VCaP (cell line): ENCODE measurements around the gene PRKG1.

ENCODE experiments used
- H3K27ac ChIP-seq: fragments of 450-650 bp; 2 replicates; pipeline ENCODE4 v1.5.1; 2017
- CTCF ChIP-seq: fragments of 450-650 bp; conservative IDR thresholded peaks from 2 replicates; pipeline ENCODE4 v1.5.1; 2017; ENCODE audit warnings: mild to moderate bottlenecking, moderate library complexity

The PRKG1 gene

GRCh38 chr10:51117053-51117660 lies 42.9 kb downstream of the PRKG1 start:
- no peak for TF ChIP-seq CTCF

DNA sequence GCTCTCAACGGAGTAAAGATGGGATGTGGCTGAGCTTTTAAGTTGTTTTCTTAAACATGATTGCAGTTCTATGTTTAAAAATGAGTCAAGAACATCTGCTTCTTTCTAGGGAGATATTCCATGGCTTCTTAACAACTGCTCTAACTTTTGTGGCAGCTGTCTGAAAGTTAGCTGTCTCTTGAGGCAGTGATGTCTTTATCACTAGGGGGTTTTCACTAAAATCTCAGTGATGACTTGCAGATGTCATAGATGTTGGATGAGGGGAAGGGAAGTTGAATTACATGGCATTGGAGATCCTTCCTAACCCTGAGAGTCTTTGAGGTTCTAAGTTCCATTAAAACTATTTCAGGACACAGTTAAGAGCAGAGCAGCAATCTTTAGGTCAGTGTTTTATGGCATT lies 43.5 kb downstream of the PRKG1 start:
- H3K27ac ChIP-seq = no peak overlapping the region
- no peak for TF ChIP-seq CTCF

More at GRCh38 chr10:51117053-51117660, 42.9 kb downstream of the PRKG1 start:
- no peak overlapping the region for H3K27ac ChIP-seq

DNA sequence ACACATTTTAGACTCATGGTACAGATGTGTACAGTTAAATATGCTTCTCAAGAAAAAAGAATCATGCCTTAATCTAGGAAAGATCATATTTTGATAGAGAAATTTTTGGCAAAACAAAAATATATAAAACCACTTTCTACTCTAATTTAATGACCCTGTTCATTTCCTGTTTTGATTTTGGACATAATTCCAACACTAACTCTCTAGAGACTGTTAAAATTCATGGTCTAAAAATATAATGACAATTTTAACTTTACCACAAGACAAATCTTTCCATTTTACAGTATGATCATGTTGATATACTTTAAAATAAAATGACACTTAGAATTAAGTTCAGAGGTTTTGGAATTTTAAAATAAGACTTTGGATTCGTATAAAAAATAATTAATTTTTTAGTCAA lies 45.2 kb downstream of the PRKG1 start:
- TF ChIP-seq CTCF = no peak
- H3K27ac ChIP-seq = no peak overlapping the region

- TF ChIP-seq CTCF = no peak
Measured at GRCh38 chr10:51121861-51122260, 47.6 kb downstream of the PRKG1 start.

GRCh38 chr10:51124852-51125251 lies 50.6 kb downstream of the PRKG1 start:
- no peak overlapping the region for H3K27ac ChIP-seq
- no peak for TF ChIP-seq CTCF

More at GRCh38 chr10:51121861-51122260, 47.6 kb downstream of the PRKG1 start:
- no peak overlapping the region for H3K27ac ChIP-seq

DNA sequence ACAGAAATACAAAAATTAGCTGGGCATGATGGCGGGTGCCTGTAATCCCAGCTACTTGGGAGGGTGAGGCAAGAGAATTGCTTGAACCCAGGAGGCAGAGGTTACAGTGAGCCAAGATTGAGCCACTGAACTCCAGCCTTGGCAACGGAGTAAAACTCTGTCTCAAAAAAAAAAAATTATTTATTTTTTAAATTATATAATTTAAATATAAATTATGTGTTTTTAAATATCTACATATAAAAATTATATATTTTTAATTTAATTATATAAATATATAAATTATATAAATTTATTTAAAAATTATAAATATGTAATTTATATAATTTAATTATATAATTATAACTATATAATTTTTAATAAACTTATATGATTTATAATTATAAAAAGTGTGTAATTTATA lies 51.2 kb downstream of the PRKG1 start:
- TF ChIP-seq CTCF = no peak
- no peak overlapping the region for H3K27ac ChIP-seq

DNA sequence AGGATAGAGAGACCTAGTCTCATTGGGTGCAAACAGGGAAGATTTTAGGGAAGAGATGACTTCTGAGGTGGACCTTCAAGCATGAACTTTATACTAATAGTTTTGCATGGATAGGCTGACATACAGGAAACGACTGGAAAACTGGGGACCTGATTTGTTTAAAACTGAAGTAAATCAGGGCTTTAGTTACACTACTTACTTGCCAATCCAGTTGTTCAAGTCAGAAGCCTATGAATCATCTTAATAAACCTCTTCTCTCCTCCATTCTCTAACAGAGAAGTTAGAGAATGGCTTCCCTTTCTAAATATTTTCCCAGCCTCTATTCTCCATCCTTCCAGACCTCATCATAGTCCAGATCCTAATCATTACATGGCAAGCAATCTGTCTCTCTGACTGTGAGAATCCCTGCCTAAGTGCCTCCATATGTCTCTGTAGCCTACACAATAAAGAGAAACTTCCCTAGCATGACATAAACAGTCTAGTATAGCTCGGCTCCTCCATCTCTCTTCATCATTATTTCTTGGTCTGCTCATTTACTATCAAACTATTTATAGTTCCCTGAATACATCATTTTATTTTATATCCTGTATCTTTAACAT lies 55.8 kb downstream of the PRKG1 start:
- no peak for TF ChIP-seq CTCF
- H3K27ac ChIP-seq = no peak overlapping the region
